Spinal cord (tissue), 10 donors: ENCODE data around the gene SUPT20HL2. TPM values are rescaled to one million over a fixed set of nuclear protein-coding genes. Genes with fewer than 3 reads are reported as not detected.

ENCODE experiments used
- DNase-seq, 6 donors: peaks; one replicate each; pipeline versions ENCODE4 v3.0.0 to v3.0.0-alpha.2; 2013 to 2015; ENCODE audit warnings: low spot score in 6 of 6, low read depth in 4 of 6
- H3K27ac ChIP-seq: one replicate; pipeline ENCODE4 v1.5.1; 2013; ENCODE audit warnings: low read depth, low read length, control low read depth
- H3K27me3 ChIP-seq: one replicate; pipeline ENCODE4 v1.6.1; 2013; ENCODE audit warnings: low read length; ENCODE audit not compliant: control insufficient read depth, insufficient read depth
- H3K36me3 ChIP-seq: one replicate; pipeline ENCODE4 v1.6.1; 2013; ENCODE audit warnings: low read length; ENCODE audit not compliant: control insufficient read depth, insufficient read depth
- H3K4me1 ChIP-seq: one replicate; pipeline ENCODE4 v1.6.1; 2013; ENCODE audit warnings: low read length; ENCODE audit not compliant: control insufficient read depth, insufficient read depth
- H3K4me3 ChIP-seq: one replicate; pipeline ENCODE4 v1.5.1; 2013; ENCODE audit warnings: low read depth, low read length, control low read depth
- H3K9me3 ChIP-seq: one replicate; pipeline ENCODE4 v1.6.1; 2013; ENCODE audit warnings: low read length; ENCODE audit not compliant: control insufficient read depth, insufficient read depth
- WGBS: methylation state at CpG from one replicate; pipeline ENCODE4 v1.1.5; 2013; ENCODE audit warnings: missing lambda C conversion rate; ENCODE audit not compliant: insufficient coverage; 5-methylcytosine and 5-hydroxymethylcytosine counted together
- polyA plus RNA-seq, 2 donors: library from polyadenylated mRNA; unstranded; fragments of 120-200 nt; gene quantifications; one replicate each; pipeline ENCODE4 v1.2.1, GENCODE V29; 2013; ENCODE audit not compliant: insufficient read length in 2 of 2
- total RNA-seq, 2 donors: library from RNA; depleted of rRNA in 1 of 2; stranded (reverse); fragments of 120-200 nt in 1 of 2; fragments of >200 nt in 1 of 2; gene quantifications; one replicate each; pipeline versions ENCODE4 v1.2.3 to v1.2.4, GENCODE V29; 2013 to 2014
- donor health status: healthy.

Gene SUPT20HL2
- total and polyA plus RNA-seq, 4 donors: 0.06 to 0.13 TPM; not detected in 2

DNA sequence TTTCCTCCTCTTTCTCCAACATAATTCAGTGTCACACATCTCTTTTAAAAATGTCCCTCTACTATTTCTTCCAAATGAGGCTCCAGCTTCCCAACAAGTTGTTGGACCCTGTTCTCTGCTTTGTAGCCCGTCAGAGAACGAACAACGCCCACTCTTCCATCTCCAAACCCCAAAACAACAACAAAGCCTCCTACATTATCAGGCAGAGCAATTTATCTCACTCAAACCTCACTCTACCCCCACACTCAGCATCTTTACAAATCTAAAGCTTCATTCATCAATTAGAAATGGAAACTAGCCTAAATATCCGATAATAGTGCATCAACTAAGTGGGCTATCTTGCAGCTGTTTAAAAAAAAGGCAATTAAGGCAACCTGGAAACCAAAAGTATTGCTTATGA lies 20.5 kb downstream of the SUPT20HL2 start:
- H3K9me3 ChIP-seq: no peaks in the 10 kb centered on the region
- WGBS: 64% methylated on average over 3 of the region's 4 CpGs
- H3K27ac ChIP-seq: no peak overlapping the region
- DNase-seq: no peak
- H3K36me3 ChIP-seq: no peaks in the 10 kb centered on the region
- peaks cover 32% of the 10 kb centered on the region for H3K27me3 ChIP-seq
- H3K4me3 ChIP-seq: no peak overlapping the region
- no peaks in the 10 kb centered on the region for H3K4me1 ChIP-seq

DNA sequence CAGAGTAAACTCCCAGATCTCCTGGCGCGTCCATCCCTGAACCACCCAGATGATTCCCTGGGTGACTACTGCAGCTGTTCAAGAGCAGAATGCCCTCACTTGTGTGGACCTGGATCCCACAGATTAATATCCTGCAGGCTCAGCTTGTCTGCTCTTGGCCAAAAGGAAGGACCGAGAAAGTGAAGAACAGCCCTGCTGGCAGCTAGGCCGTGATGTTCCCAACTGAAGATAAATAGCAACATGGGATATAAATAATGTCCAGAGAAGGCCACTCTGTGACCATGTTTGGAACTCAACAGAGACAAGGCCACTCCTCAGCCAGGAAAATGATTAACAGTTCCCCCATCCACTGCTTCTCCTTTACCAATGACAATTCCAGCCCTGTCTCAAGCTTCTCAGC lies 21.5 kb downstream of the SUPT20HL2 start:
- no peaks in the 10 kb centered on the region for H3K9me3 ChIP-seq
- H3K27ac ChIP-seq: no peak overlapping the region
- no peak for DNase-seq

DNA sequence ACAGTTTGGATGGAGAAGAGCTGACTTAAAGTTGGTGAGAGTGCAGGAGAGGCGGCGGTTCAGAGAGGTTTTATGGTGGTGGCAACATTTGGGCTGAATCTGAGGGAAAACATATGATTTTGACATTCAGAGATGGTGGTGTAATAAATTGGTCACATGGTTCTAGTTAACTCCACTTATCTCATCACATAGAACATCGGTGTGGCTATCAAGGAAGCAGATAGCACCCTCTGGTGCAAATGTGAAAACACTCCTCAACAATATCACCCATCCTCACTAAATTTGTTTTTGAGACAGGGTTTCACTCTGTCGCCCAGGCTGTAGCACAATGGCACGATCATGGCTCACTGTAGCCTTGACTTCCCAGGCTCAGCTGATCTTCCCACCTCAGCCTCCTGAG lies 28.8 kb downstream of the SUPT20HL2 start:
- Histone ChIP-seq H3K4me3 (no peak overlapping the region), H3K27me3 (peaks cover 30% of the 10 kb centered on the region), H3K9me3 (no peaks in the 10 kb centered on the region), H3K36me3 (no peaks in the 10 kb centered on the region), H3K4me1 (no peaks in the 10 kb centered on the region), H3K27ac (no peak overlapping the region)
- no peak for DNase-seq
- 89% methylated on average over 4 of the region's 5 CpGs for WGBS

More for the DNA sequence above, 21.5 kb downstream of the SUPT20HL2 start:
- H3K36me3 ChIP-seq: no peaks in the 10 kb centered on the region
- peaks cover 31% of the 10 kb centered on the region for H3K27me3 ChIP-seq
- no peak overlapping the region for H3K4me3 ChIP-seq
- no peaks in the 10 kb centered on the region for H3K4me1 ChIP-seq
- whole genome bisulfite sequencing: 78% methylated on average over 4 of the region's 4 CpGs

GRCh38 chrX:24283127-24283794 lies 30.6 kb downstream of the SUPT20HL2 start:
- no peak overlapping the region for H3K27ac ChIP-seq
- peaks cover 32% of the 10 kb centered on the region for H3K27me3 ChIP-seq
- WGBS: 67% methylated on average over 1 of the region's 2 CpGs
- DNase-seq: no peak
- H3K36me3 ChIP-seq: no peaks in the 10 kb centered on the region
- no peaks in the 10 kb centered on the region for H3K9me3 ChIP-seq
- no peak overlapping the region for H3K4me3 ChIP-seq
- no peaks in the 10 kb centered on the region for H3K4me1 ChIP-seq

GRCh38 chrX:24282381-24283126 lies 31.3 kb downstream of the SUPT20HL2 start:
- Histone ChIP-seq H3K4me1 (no peaks in the 10 kb centered on the region), H3K27ac (no peak overlapping the region), H3K4me3 (no peak overlapping the region), H3K9me3 (no peaks in the 10 kb centered on the region), H3K27me3 (peaks cover 29% of the 10 kb centered on the region), H3K36me3 (no peaks in the 10 kb centered on the region)
- 33% methylated on average over 8 of the region's 12 CpGs for WGBS
- peak in 1 of 6 donors; percentile 67 for DNase-seq

DNA sequence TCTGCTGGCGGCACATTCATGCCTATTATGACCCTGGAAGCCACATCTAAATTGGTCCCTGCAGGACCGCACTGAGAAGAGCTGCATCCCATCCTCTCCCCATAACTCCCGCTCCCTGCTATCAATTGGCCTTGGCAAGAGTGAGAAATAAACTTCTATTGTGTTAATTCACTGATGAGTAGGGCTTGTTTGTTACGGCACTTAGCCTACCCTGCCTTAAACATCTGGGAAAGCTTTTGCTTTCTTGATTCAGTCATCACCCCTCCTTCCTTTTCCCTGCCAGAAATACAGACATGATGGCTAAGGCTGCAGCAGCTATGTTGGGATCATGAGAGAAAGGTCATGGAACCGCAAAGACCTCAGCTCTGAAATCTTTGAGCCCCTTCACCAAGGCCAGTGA lies 36.5 kb downstream of the SUPT20HL2 start:
- no peak for DNase-seq
- H3K4me1 ChIP-seq: no peaks in the 10 kb centered on the region
- H3K36me3 ChIP-seq: no peaks in the 10 kb centered on the region
- no peaks in the 10 kb centered on the region for H3K9me3 ChIP-seq
- 77% methylated on average over 2 of the region's 5 CpGs for WGBS
- no peak overlapping the region for H3K4me3 ChIP-seq
- peaks cover 21% of the 10 kb centered on the region for H3K27me3 ChIP-seq
- no peak overlapping the region for H3K27ac ChIP-seq

DNA sequence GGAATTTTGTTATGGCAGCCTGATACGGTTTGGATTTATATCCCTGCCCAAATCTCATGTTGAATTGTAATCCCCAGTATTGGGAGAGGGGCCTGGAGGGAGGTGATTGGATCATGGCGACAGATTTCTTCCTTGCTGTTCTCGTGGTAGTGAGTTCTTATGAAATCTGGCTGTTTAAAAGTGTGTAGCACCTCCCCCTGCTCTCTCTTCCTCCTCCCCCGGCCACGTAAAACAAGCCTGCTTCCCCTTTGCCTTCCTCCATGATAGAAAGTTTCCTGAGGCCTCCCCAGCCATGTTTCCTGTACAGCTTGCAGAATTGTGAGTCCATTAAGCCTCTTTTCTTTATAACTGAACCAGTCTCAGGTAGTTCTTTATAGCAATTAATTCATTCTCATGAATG lies 37.9 kb downstream of the SUPT20HL2 start:
- no peak for DNase-seq
- Histone ChIP-seq H3K27ac (no peak overlapping the region), H3K9me3 (no peaks in the 10 kb centered on the region), H3K4me1 (no peaks in the 10 kb centered on the region), H3K27me3 (peaks cover 20% of the 10 kb centered on the region), H3K36me3 (no peaks in the 10 kb centered on the region), H3K4me3 (no peak overlapping the region)
- 88% methylated on average over 3 of the region's 5 CpGs for WGBS

GRCh38 chrX:24271262-24271661 lies 42.6 kb downstream of the SUPT20HL2 start:
- no peaks in the 10 kb centered on the region for H3K9me3 ChIP-seq
- no peaks in the 10 kb centered on the region for H3K36me3 ChIP-seq
- no peaks in the 10 kb centered on the region for H3K4me1 ChIP-seq
- DNase-seq: no peak
- no peak overlapping the region for H3K4me3 ChIP-seq
- peaks cover 20% of the 10 kb centered on the region for H3K27me3 ChIP-seq
- H3K27ac ChIP-seq: no peak overlapping the region

- Histone ChIP-seq H3K4me3 (no peak overlapping the region), H3K27ac (no peak overlapping the region), H3K27me3 (peaks cover 28% of the 10 kb centered on the region), H3K36me3 (no peaks in the 10 kb centered on the region), H3K4me1 (no peaks in the 10 kb centered on the region), H3K9me3 (no peaks in the 10 kb centered on the region)
- DNase-seq: peak in 1 of 6 donors; percentile 41
- WGBS: 48% methylated on average over 2 of the region's 5 CpGs
Observed at GRCh38 chrX:24268786-24269185, 45.1 kb downstream of the SUPT20HL2 start.

- no CpG with 5 or more reads among the region's 4 CpGs for WGBS
- H3K4me1 ChIP-seq: no peaks in the 10 kb centered on the region
- H3K27ac ChIP-seq: no peak overlapping the region
- H3K9me3 ChIP-seq: no peaks in the 10 kb centered on the region
- DNase-seq: no peak
- H3K36me3 ChIP-seq: no peaks in the 10 kb centered on the region
- peaks cover 32% of the 10 kb centered on the region for H3K27me3 ChIP-seq
- H3K4me3 ChIP-seq: no peak overlapping the region
Observed at GRCh38 chrX:24266996-24267395, 46.9 kb downstream of the SUPT20HL2 start.
